Liver (tissue), 9 donors: ENCODE results near the gene SNRPN. TPM values are rescaled to one million over a fixed set of nuclear protein-coding genes. Genes with fewer than 3 reads are reported as not detected.
A peak's percentile ranks its signal among the peaks of the same experiment; 100 is the strongest.

Experiments
- DNase-seq: peaks from one replicate; pipeline ENCODE4 v3.0.0-alpha.2; 2017; ENCODE audit warnings: low spot score
- H3K27ac ChIP-seq, 2 donors: one replicate each; pipeline ENCODE4 v1.7.0; 2013; ENCODE audit warnings: inconsistent platforms in 2 of 2, low read length in 2 of 2, control low read depth in 1 of 2, low read depth in 1 of 2, mild to moderate bottlenecking in 1 of 2
- H3K27me3 ChIP-seq, 4 donors: one replicate each; pipeline versions ENCODE4 v1.6.1 to v1.7.0; 2013; ENCODE audit warnings: low read length in 3 of 4, inconsistent platforms in 1 of 4, mild to moderate bottlenecking in 1 of 4, moderate library complexity in 1 of 4; ENCODE audit not compliant: control insufficient read depth in 4 of 4, insufficient read depth in 4 of 4
- H3K36me3 ChIP-seq, 4 donors: one replicate each; pipeline versions ENCODE4 v1.6.1 to v1.7.0; 2013; ENCODE audit warnings: low read length in 3 of 4, mild to moderate bottlenecking in 3 of 4, low read depth in 1 of 4, moderate library complexity in 1 of 4; ENCODE audit not compliant: control insufficient read depth in 4 of 4, insufficient read depth in 3 of 4
- H3K4me1 ChIP-seq, 4 donors: one replicate each; pipeline versions ENCODE4 v1.6.1 to v1.7.0; 2013; ENCODE audit warnings: low read length in 3 of 4, mild to moderate bottlenecking in 3 of 4, moderate library complexity in 1 of 4; ENCODE audit not compliant: control insufficient read depth in 4 of 4, insufficient read depth in 4 of 4
- H3K4me3 ChIP-seq, 3 donors: one replicate each; pipeline versions ENCODE4 v1.6.1 to v1.7.0; 2013; ENCODE audit warnings: low read length in 3 of 3, control low read depth in 1 of 3, low read depth in 1 of 3, mild to moderate bottlenecking in 1 of 3
- H3K9ac ChIP-seq, 2 donors: one replicate each; pipeline ENCODE4 v1.7.0; 2013; ENCODE audit warnings: low read length in 2 of 2, mild to moderate bottlenecking in 2 of 2, moderate library complexity in 2 of 2, control low read depth in 1 of 2, low read depth in 1 of 2
- H3K9me3 ChIP-seq, 4 donors: one replicate each; pipeline versions ENCODE4 v1.6.1 to v1.7.0; 2013; ENCODE audit warnings: low read length in 3 of 4; ENCODE audit not compliant: control insufficient read depth in 4 of 4
- EGR1 ChIP-seq, 2 donors: IDR thresholded peaks; 2 replicates each; pipeline ENCODE4 v1.6.1; 2016 to 2018; ENCODE audit warnings: antibody characterized with exemption in 2 of 2, low read depth in 2 of 2
- FOXA1 ChIP-seq: IDR thresholded peaks from 2 replicates; pipeline ENCODE4 v1.6.1; 2016; ENCODE audit warnings: antibody characterized with exemption
- FOXA2 ChIP-seq: IDR thresholded peaks from 2 replicates; pipeline ENCODE4 v1.6.1; 2016; ENCODE audit warnings: antibody characterized with exemption
- GABPA ChIP-seq, 2 donors: IDR thresholded peaks in 1 of 2; conservative IDR thresholded peaks in 1 of 2; 2 replicates each; pipeline ENCODE4 v1.6.1; 2016; ENCODE audit warnings: antibody characterized with exemption in 2 of 2, mild to moderate bottlenecking in 1 of 2, moderate library complexity in 1 of 2
- HNF4A ChIP-seq, 2 donors: conservative IDR thresholded peaks; 2 replicates each; pipeline ENCODE4 v1.6.1; 2016; ENCODE audit warnings: antibody characterized with exemption in 2 of 2, mild to moderate bottlenecking in 2 of 2
- HNF4G ChIP-seq: IDR thresholded peaks from 2 replicates; pipeline ENCODE4 v1.6.1; 2016; ENCODE audit warnings: antibody characterized with exemption
- JUND ChIP-seq, 2 donors: IDR thresholded peaks; 2 replicates each; pipeline ENCODE4 v1.6.1; 2016; ENCODE audit warnings: antibody characterized with exemption in 2 of 2
- NR2F2 ChIP-seq: IDR thresholded peaks from 2 replicates; pipeline ENCODE4 v1.6.1; 2016; ENCODE audit warnings: antibody characterized with exemption
- RAD21 ChIP-seq, 2 donors: IDR thresholded peaks; 2 replicates each; pipeline ENCODE4 v1.6.1; 2016; ENCODE audit warnings: antibody characterized with exemption in 2 of 2, mild to moderate bottlenecking in 2 of 2
- RXRA ChIP-seq, 2 donors: IDR thresholded peaks; 2 replicates each; pipeline ENCODE4 v1.6.1; 2017 to 2018; ENCODE audit warnings: antibody characterized with exemption in 2 of 2, mild to moderate bottlenecking in 1 of 2
- SP1 ChIP-seq: IDR thresholded peaks from 2 replicates; pipeline ENCODE4 v1.6.1; 2018; ENCODE audit warnings: antibody characterized with exemption, mild to moderate bottlenecking
- TAF1 ChIP-seq: conservative IDR thresholded peaks from 2 replicates; pipeline ENCODE4 v1.6.1; 2016; ENCODE audit warnings: antibody characterized with exemption, mild to moderate bottlenecking
- YY1 ChIP-seq: IDR thresholded peaks from 2 replicates; pipeline ENCODE4 v1.6.1; 2016; ENCODE audit warnings: antibody characterized with exemption, mild to moderate bottlenecking
- WGBS: extraction: QIAGEN DNeasy Blood & Tissue Kit; methylation state at CpG from one replicate; pipeline ENCODE4 v1.1.7; 2013; 5-methylcytosine and 5-hydroxymethylcytosine counted together
- polyA plus RNA-seq, 2 donors: library from polyadenylated mRNA; stranded (reverse) in 1 of 2; unstranded in 1 of 2; fragments of 200-250 nt in 1 of 2; fragments of >200 nt in 1 of 2; fragmentation: Nextera tagmentation in 1 of 2; extraction: Ambion mirVana in 1 of 2; gene quantifications; one replicate each; pipeline versions ENCODE4 v1.2.1 to v1.2.3, GENCODE V29; 2013 to 2015
- total RNA-seq, 2 donors: library from RNA; depleted of rRNA; stranded (reverse); fragments of >200 nt; gene quantifications; one replicate each; pipeline ENCODE4 v1.2.3, GENCODE V29; 2014
- TF ChIP-seq, protein P1 (sequence below): fragments of 150-350 bp; IDR thresholded peaks from 2 replicates; pipeline ENCODE4 v1.5.1; 2017; ENCODE audit warnings: improper control_type of control experiment, low read depth, low read length; ENCODE audit not compliant: missing input control
- TF ChIP-seq, protein P2 (sequence below): IDR thresholded peaks from 2 replicates; pipeline ENCODE4 v1.6.1; 2016; ENCODE audit warnings: antibody characterized with exemption
- TF ChIP-seq, protein P3 (sequence below): IDR thresholded peaks from 2 replicates; pipeline ENCODE4 v1.6.1; 2016; ENCODE audit warnings: antibody characterized with exemption, mild to moderate bottlenecking
- TF ChIP-seq, protein P4 (sequence below): IDR thresholded peaks from 2 replicates; pipeline ENCODE4 v1.6.1; 2016; ENCODE audit warnings: antibody characterized with exemption
- TF ChIP-seq, protein P5 (sequence below): IDR thresholded peaks from 2 replicates; pipeline ENCODE4 v1.6.1; 2016; ENCODE audit warnings: antibody characterized with exemption
- donor health status: healthy.
- donor health status: healthy.
- donor health status: healthy.
- donor health status: healthy.
- donor health status: healthy.

The SNRPN gene
- total and polyA plus RNA-seq, 4 donors, result 29.9 to 90.7 (median 44.4) TPM

DNA sequence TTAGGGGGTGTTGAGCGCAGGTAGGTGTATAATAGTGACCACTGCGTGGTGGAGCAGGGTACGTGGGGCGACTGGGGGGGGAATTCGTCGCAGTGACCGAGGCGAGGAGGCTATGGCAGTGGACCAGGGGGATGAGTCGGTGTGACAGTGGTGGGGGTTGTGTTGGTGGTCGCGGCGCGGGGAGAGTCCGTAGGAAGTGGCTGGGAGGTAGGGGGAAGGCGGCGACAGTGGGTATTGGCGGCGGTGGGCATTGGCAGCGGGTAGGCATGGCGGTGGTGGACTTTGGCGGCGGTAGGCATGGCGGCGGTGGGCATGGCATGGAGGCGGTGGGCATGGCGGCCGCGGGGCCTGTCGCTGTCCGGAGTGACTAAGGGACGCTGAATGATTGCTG, 739 bp downstream of the SNRPN start:
- Histone ChIP-seq H3K4me3 (peak overlapping the region; percentile 52 to 93 (median 92)), H3K36me3 (no peaks in the 10 kb centered on the region), H3K4me1 (peaks cover 0 to 13% (median 5%) of the 10 kb centered on the region in 4 donors), H3K9me3 (no peaks in the 10 kb centered on the region), H3K27me3 (no peaks in the 10 kb centered on the region), H3K9ac (peak overlapping the region; percentile 62 to 84), H3K27ac (peak overlapping the region; percentile 72 to 84)
- TF ChIP-seq, protein P1, sequence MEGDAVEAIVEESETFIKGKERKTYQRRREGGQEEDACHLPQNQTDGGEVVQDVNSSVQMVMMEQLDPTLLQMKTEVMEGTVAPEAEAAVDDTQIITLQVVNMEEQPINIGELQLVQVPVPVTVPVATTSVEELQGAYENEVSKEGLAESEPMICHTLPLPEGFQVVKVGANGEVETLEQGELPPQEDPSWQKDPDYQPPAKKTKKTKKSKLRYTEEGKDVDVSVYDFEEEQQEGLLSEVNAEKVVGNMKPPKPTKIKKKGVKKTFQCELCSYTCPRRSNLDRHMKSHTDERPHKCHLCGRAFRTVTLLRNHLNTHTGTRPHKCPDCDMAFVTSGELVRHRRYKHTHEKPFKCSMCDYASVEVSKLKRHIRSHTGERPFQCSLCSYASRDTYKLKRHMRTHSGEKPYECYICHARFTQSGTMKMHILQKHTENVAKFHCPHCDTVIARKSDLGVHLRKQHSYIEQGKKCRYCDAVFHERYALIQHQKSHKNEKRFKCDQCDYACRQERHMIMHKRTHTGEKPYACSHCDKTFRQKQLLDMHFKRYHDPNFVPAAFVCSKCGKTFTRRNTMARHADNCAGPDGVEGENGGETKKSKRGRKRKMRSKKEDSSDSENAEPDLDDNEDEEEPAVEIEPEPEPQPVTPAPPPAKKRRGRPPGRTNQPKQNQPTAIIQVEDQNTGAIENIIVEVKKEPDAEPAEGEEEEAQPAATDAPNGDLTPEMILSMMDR, result no peak
- no peak for TF ChIP-seq NR2F2
- TF ChIP-seq TAF1, result no peak
- no peak for TF ChIP-seq JUND (IDR thresholded peaks at IDR 0.05)
- TF ChIP-seq, protein P2, sequence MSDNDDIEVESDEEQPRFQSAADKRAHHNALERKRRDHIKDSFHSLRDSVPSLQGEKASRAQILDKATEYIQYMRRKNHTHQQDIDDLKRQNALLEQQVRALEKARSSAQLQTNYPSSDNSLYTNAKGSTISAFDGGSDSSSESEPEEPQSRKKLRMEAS, result no peak
- no peak for TF ChIP-seq YY1
- no peak for TF ChIP-seq RXRA (IDR thresholded peaks at IDR 0.05)
- no peak for TF ChIP-seq EGR1 (IDR thresholded peaks at IDR 0.05; ENCODE audit: low read depth in 2 of 2)
- TF ChIP-seq SP1, result no peak
- TF ChIP-seq FOXA1, result no peak
- TF ChIP-seq RAD21 (IDR thresholded peaks at IDR 0.05), result no peak
- TF ChIP-seq GABPA (IDR thresholded peaks at IDR 0.05 in 1 of 2, conservative IDR thresholded peaks at IDR 0.05 in 1 of 2), result no peak
- TF ChIP-seq, protein P3, sequence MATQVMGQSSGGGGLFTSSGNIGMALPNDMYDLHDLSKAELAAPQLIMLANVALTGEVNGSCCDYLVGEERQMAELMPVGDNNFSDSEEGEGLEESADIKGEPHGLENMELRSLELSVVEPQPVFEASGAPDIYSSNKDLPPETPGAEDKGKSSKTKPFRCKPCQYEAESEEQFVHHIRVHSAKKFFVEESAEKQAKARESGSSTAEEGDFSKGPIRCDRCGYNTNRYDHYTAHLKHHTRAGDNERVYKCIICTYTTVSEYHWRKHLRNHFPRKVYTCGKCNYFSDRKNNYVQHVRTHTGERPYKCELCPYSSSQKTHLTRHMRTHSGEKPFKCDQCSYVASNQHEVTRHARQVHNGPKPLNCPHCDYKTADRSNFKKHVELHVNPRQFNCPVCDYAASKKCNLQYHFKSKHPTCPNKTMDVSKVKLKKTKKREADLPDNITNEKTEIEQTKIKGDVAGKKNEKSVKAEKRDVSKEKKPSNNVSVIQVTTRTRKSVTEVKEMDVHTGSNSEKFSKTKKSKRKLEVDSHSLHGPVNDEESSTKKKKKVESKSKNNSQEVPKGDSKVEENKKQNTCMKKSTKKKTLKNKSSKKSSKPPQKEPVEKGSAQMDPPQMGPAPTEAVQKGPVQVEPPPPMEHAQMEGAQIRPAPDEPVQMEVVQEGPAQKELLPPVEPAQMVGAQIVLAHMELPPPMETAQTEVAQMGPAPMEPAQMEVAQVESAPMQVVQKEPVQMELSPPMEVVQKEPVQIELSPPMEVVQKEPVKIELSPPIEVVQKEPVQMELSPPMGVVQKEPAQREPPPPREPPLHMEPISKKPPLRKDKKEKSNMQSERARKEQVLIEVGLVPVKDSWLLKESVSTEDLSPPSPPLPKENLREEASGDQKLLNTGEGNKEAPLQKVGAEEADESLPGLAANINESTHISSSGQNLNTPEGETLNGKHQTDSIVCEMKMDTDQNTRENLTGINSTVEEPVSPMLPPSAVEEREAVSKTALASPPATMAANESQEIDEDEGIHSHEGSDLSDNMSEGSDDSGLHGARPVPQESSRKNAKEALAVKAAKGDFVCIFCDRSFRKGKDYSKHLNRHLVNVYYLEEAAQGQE, result no peak
- no peak for TF ChIP-seq HNF4G
- TF ChIP-seq FOXA2, result no peak
- TF ChIP-seq, protein P4, sequence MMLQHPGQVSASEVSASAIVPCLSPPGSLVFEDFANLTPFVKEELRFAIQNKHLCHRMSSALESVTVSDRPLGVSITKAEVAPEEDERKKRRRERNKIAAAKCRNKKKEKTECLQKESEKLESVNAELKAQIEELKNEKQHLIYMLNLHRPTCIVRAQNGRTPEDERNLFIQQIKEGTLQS, result no peak
- TF ChIP-seq HNF4A (conservative IDR thresholded peaks at IDR 0.05), result no peak
- TF ChIP-seq, protein P5, sequence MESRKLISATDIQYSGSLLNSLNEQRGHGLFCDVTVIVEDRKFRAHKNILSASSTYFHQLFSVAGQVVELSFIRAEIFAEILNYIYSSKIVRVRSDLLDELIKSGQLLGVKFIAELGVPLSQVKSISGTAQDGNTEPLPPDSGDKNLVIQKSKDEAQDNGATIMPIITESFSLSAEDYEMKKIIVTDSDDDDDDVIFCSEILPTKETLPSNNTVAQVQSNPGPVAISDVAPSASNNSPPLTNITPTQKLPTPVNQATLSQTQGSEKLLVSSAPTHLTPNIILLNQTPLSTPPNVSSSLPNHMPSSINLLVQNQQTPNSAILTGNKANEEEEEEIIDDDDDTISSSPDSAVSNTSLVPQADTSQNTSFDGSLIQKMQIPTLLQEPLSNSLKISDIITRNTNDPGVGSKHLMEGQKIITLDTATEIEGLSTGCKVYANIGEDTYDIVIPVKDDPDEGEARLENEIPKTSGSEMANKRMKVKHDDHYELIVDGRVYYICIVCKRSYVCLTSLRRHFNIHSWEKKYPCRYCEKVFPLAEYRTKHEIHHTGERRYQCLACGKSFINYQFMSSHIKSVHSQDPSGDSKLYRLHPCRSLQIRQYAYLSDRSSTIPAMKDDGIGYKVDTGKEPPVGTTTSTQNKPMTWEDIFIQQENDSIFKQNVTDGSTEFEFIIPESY, result no peak
- peak; percentile 35 for DNase-seq
- 50% methylated on average over 31 of the region's 31 CpGs for WGBS
